IMR-90 (cell line): Measurements from ENCODE around the gene CD80. TPM values are rescaled to one million over a fixed set of nuclear protein-coding genes. Genes with fewer than 3 reads are reported as not detected.

Experiments
- ATAC-seq: fragments of 200-7000 bp; cut with Tn5 transposase; 2 replicates; pipeline ENCODE4 v1.9.1; 2020; ENCODE audit warnings: low read depth, mild to moderate bottlenecking, moderate library complexity
- BruUV-seq: library from RNA; stranded (reverse); fragments of 400-500 nt; replicated peaks from 2 replicates; lab custom pipeline; 2021; lab: Mats Ljungman, UMichigan
- CTCF ChIA-PET: fragments of 300-600 bp; formaldehyde crosslinking; extraction: SDS; loops from one replicate; lab custom pipeline; 2021; ENCODE audit warnings: antibody characterized with exemption; lab: Yijun Ruan, JAX
- POLR2A ChIA-PET: fragments of 300-600 bp; sonication (Branson Sonifier 250); formaldehyde crosslinking; loops from one replicate; lab custom pipeline; 2022; ENCODE audit warnings: antibody characterized with exemption; ENCODE audit not compliant: unreplicated experiment; lab: Charles Lee
- DNase-seq: peaks from one replicate; pipeline ENCODE4 v3.0.0; 2013
- H2AFZ ChIP-seq: replicated peaks from 2 replicates; pipeline ENCODE3; 2013; ENCODE audit warnings: low read length, mild to moderate bottlenecking; ENCODE audit not compliant: poor library complexity
- H2AK5ac ChIP-seq: 2 replicates; pipeline ENCODE4 v1.6.1; 2013; ENCODE audit warnings: low read depth, low read length, inconsistent platforms
- H2AK9ac ChIP-seq: replicated peaks from 2 replicates; pipeline ENCODE3; 2013; ENCODE audit warnings: mild to moderate bottlenecking, low read depth, low read length, moderate library complexity; ENCODE audit not compliant: poor library complexity
- H2BK120ac ChIP-seq: 2 replicates; pipeline ENCODE4 v1.6.1; 2013; ENCODE audit warnings: low read depth, low read length, inconsistent platforms
- H2BK15ac ChIP-seq: 3 replicates; pipeline ENCODE4 v1.6.1; 2013; ENCODE audit warnings: low read depth, low read length, inconsistent platforms
- H2BK20ac ChIP-seq: 2 replicates; pipeline ENCODE4 v1.6.1; 2013; ENCODE audit warnings: low read depth, mild to moderate bottlenecking, inconsistent platforms, low read length, moderate library complexity
- H2BK5ac ChIP-seq: 2 replicates; pipeline ENCODE4 v1.6.1; 2013; ENCODE audit warnings: mild to moderate bottlenecking, low read depth, low read length, inconsistent platforms; ENCODE audit not compliant: poor library complexity, severe bottlenecking
- H3K14ac ChIP-seq: replicated peaks from 2 replicates; pipeline ENCODE4 v1.6.1; 2013; ENCODE audit warnings: low read depth, low read length, inconsistent platforms
- H3K18ac ChIP-seq: 2 replicates; pipeline ENCODE4 v1.6.1; 2013; ENCODE audit warnings: low read depth, low read length, control low read depth
- H3K23ac ChIP-seq: 2 replicates; pipeline ENCODE4 v1.6.1; 2013; ENCODE audit warnings: low read depth, low read length, inconsistent platforms
- H3K27ac ChIP-seq: 2 replicates; pipeline ENCODE4 v1.5.1; 2013; ENCODE audit warnings: mild to moderate bottlenecking, control low read depth, low read length; ENCODE audit not compliant: insufficient read depth
- H3K27me3 ChIP-seq: 2 replicates; pipeline ENCODE4 v1.6.1; 2013; ENCODE audit warnings: low read length; ENCODE audit not compliant: control insufficient read depth, insufficient read depth
- H3K36me3 ChIP-seq: 2 replicates; pipeline ENCODE4 v1.6.1; 2013; ENCODE audit warnings: low read length, mixed read lengths; ENCODE audit not compliant: control insufficient read depth, insufficient read depth
- H3K4ac ChIP-seq: 2 replicates; pipeline ENCODE4 v1.6.1; 2013; ENCODE audit warnings: low read depth, low read length, inconsistent platforms
- H3K4me1 ChIP-seq: 2 replicates; pipeline ENCODE4 v1.6.1; 2013; ENCODE audit warnings: low read length, mixed read lengths; ENCODE audit not compliant: control insufficient read depth, insufficient read depth
- H3K4me2 ChIP-seq: 2 replicates; pipeline ENCODE4 v1.6.1; 2013; ENCODE audit warnings: low read depth, mild to moderate bottlenecking, control low read depth, low read length, moderate library complexity
- H3K4me3 ChIP-seq: 2 replicates; pipeline ENCODE4 v1.5.1; 2013; ENCODE audit warnings: low read depth, mild to moderate bottlenecking, control low read depth, low read length, moderate library complexity; ENCODE audit not compliant: insufficient read depth
- H3K56ac ChIP-seq: 2 replicates; pipeline ENCODE4 v1.6.1; 2013; ENCODE audit warnings: low read length, inconsistent platforms; ENCODE audit not compliant: insufficient read depth; ENCODE audit errors: extremely low read depth
- H3K79me1 ChIP-seq, 2 experiments: 2 replicates each; pipeline ENCODE4 v1.6.1; 2013; ENCODE audit warnings: low read length in 2 of 2, inconsistent platforms in 1 of 2, low read depth in 1 of 2
- H3K9ac ChIP-seq: 2 replicates; pipeline ENCODE4 v1.6.1; 2013; ENCODE audit warnings: low read depth, low read length, control low read depth
- H3K9me1 ChIP-seq: 2 replicates; pipeline ENCODE4 v1.6.1; 2013; ENCODE audit warnings: low read length, inconsistent platforms; ENCODE audit not compliant: insufficient read depth
- H3K9me3 ChIP-seq: 2 replicates; pipeline ENCODE4 v1.6.1; 2013; ENCODE audit warnings: low read length; ENCODE audit not compliant: control insufficient read depth, insufficient read depth
- H4K20me1 ChIP-seq: 2 replicates; pipeline ENCODE4 v1.6.1; 2013; ENCODE audit warnings: low read length, inconsistent platforms; ENCODE audit not compliant: insufficient read depth
- H4K5ac ChIP-seq: 2 replicates; pipeline ENCODE4 v1.6.1; 2013; ENCODE audit warnings: mild to moderate bottlenecking, low read depth, low read length, control low read depth
- H4K8ac ChIP-seq, 2 experiments: 2 replicates each; pipeline ENCODE4 v1.6.1; 2013; ENCODE audit warnings: low read depth in 2 of 2, low read length in 2 of 2, control low read depth in 1 of 2, inconsistent platforms in 1 of 2
- H4K91ac ChIP-seq: 2 replicates; pipeline ENCODE4 v1.6.1; 2013; ENCODE audit warnings: low read depth, low read length, inconsistent platforms; ENCODE audit not compliant: insufficient read depth
- BHLHE40 ChIP-seq: fragments of 150-350 bp; IDR thresholded peaks from 2 replicates; pipeline ENCODE4 v1.6.1; 2016; ENCODE audit warnings: mild to moderate bottlenecking, low read depth, low read length
- CEBPB ChIP-seq: IDR thresholded peaks from 2 replicates; pipeline ENCODE4 v1.6.1; 2012; ENCODE audit warnings: low read depth, low read length, improper control_type of control experiment
- CHD1 ChIP-seq: IDR thresholded peaks from 2 replicates; pipeline ENCODE4 v1.6.1; 2012; ENCODE audit warnings: low read depth, low read length, improper control_type of control experiment
- FOS ChIP-seq: fragments of 150-350 bp; IDR thresholded peaks from 2 replicates; pipeline ENCODE4 v1.6.1; 2016; ENCODE audit warnings: low read depth, low read length
- MAFK ChIP-seq: IDR thresholded peaks from 2 replicates; pipeline ENCODE4 v1.6.1; 2012; ENCODE audit warnings: low read depth, low read length, improper control_type of control experiment
- MAZ ChIP-seq: IDR thresholded peaks from 2 replicates; pipeline ENCODE4 v1.6.1; 2012; ENCODE audit warnings: low read depth, mild to moderate bottlenecking, low read length, improper control_type of control experiment, moderate library complexity, borderline replicate concordance
- MXI1 ChIP-seq: IDR thresholded peaks from 2 replicates; pipeline ENCODE4 v1.6.1; 2012; ENCODE audit warnings: low read depth, mild to moderate bottlenecking, low read length, moderate library complexity, borderline replicate concordance
- NFE2L2 ChIP-seq: fragments of 150-350 bp; IDR thresholded peaks from 2 replicates; pipeline ENCODE4 v1.6.1; 2016; ENCODE audit warnings: low read depth, mild to moderate bottlenecking, low read length
- POLR2A ChIP-seq: IDR thresholded peaks from 2 replicates; pipeline ENCODE4 v1.6.1; 2012; ENCODE audit warnings: mild to moderate bottlenecking, low read depth, low read length
- RAD21 ChIP-seq: IDR thresholded peaks from 2 replicates; pipeline ENCODE4 v1.6.1; 2012; ENCODE audit warnings: low read length, improper control_type of control experiment
- RCOR1 ChIP-seq: IDR thresholded peaks from 2 replicates; pipeline ENCODE4 v1.6.1; 2012; ENCODE audit warnings: mild to moderate bottlenecking, low read length, improper control_type of control experiment; ENCODE audit not compliant: insufficient replicate concordance
- RFX5 ChIP-seq: IDR thresholded peaks from 2 replicates; pipeline ENCODE4 v1.8.0; 2012; ENCODE audit warnings: low read depth, mild to moderate bottlenecking, low read length, moderate library complexity
- SMC3 ChIP-seq: fragments of 150-350 bp; IDR thresholded peaks from 2 replicates; pipeline ENCODE4 v1.6.1; 2016; ENCODE audit warnings: low read depth, mild to moderate bottlenecking, antibody characterized with exemption, low read length, moderate library complexity
- whole genome bisulfite sequencing, 2 experiments: methylation state at CpG; one replicate each; pipeline versions ENCODE4 v1.1.5 to v1.1.7; 2013; ENCODE audit warnings: missing lambda C conversion rate in 2 of 2; ENCODE audit not compliant: insufficient read length in 1 of 2; ENCODE audit errors: extremely low coverage in 2 of 2; 5-methylcytosine and 5-hydroxymethylcytosine counted together
- dilution Hi-C: fragments of 300-500 bp; cut with HindIII; formaldehyde crosslinking; loops from one replicate; pipeline ENCODE4 v1.14.3; 2018; ENCODE audit warnings: low sequenced_read_pairs; ENCODE audit not compliant: unreplicated experiment
- in situ Hi-C: fragments of 300-500 bp; cut with MboI; formaldehyde crosslinking; loops from 3 replicates; pipeline ENCODE4 v1.14.3; 2019; ENCODE audit warnings: low sequenced_read_pairs, inconsistent platforms, mixed read lengths
- intact Hi-C: fragments of 100-400 bp; cut with micrococcal nuclease; formaldehyde crosslinking; loops from 2 replicates; pipeline ENCODE4 v1.10.0; 2022
- polyA plus RNA-seq, 3 experiments: library from polyadenylated mRNA; depleted of rRNA; stranded (reverse); fragments of >200 nt; gene quantifications; 2 replicates each; pipeline ENCODE4 v1.2.3, GENCODE V29; 2012; ENCODE audit warnings: low replicate concordance in 1 of 3
- total RNA-seq: library from RNA; depleted of rRNA; stranded (reverse); fragments of >200 nt; gene quantifications from 2 replicates; pipeline ENCODE4 v1.2.3, GENCODE V29; 2012
- TF ChIP-seq, protein P1 (sequence below): fragments of 150-350 bp; IDR thresholded peaks from 2 replicates; pipeline ENCODE4 v1.6.1; 2016; ENCODE audit warnings: low read depth, mild to moderate bottlenecking, low read length, moderate library complexity, borderline replicate concordance
- TF ChIP-seq, protein P2 (sequence below): fragments of 150-350 bp; IDR thresholded peaks from 2 replicates; pipeline ENCODE4 v1.6.1; 2017; ENCODE audit warnings: mild to moderate bottlenecking, antibody characterized with exemption, low read length, low read depth
- TF ChIP-seq, protein P3 (sequence below): conservative IDR thresholded peaks from 2 replicates; pipeline ENCODE4 v1.5.1; 2012; ENCODE audit warnings: mild to moderate bottlenecking, low read depth, low read length, improper control_type of control experiment

CD80 gene
- total and polyA plus RNA-seq, 2 of the 4 experiments (the other 2 are of a cell fraction) = not detected

DNA sequence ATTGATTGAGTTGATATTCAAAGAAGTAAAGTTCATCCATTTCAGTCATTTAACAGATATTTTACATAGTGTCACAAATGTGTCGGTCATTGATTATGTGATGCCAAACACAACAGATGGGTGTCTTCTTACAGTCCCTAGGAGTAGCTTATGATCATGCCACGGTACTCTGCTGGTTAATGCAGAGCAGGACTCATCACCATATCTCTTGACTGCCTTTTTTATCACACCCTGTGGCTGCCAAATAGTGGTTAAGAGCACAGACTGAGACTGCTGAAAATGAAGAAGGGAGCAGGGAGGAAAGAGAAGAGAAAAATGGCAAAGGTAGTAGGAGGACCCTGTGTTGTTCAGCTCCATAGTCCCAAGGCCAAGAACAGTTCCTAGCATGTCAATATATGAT is 73.9 kb downstream of the CD80 start:
- Histone ChIP-seq H3K56ac (no peak overlapping the region), H4K20me1 (no peaks in the 10 kb centered on the region), H3K9me3 (no peaks in the 10 kb centered on the region), H3K27me3 (no peaks in the 10 kb centered on the region), H3K4ac (no peak overlapping the region), H2AK9ac (no peak overlapping the region), H4K8ac (no peak overlapping the region), H3K79me1 (no peaks in the 10 kb centered on the region), H3K36me3 (peaks cover 8% of the 10 kb centered on the region), H3K4me3 (no peak overlapping the region), H2AFZ (no peak overlapping the region), H2AK5ac (no peak overlapping the region), H4K91ac (no peak overlapping the region), H3K18ac (no peak overlapping the region), H2BK15ac (no peak overlapping the region), H3K27ac (no peak overlapping the region), H2BK120ac (no peak overlapping the region), H3K4me2 (no peak overlapping the region), H3K9ac (no peak overlapping the region), H3K14ac (no peak overlapping the region), H3K23ac (no peak overlapping the region), H3K9me1 (no peaks in the 10 kb centered on the region), H3K4me1 (no peaks in the 10 kb centered on the region), H2BK5ac (no peak overlapping the region), H2BK20ac (no peak overlapping the region), H4K5ac (no peak overlapping the region)
- POLR2A ChIA-PET = no interaction called here
- dilution Hi-C loops (no loop called here), in situ Hi-C loops (no loop called here), intact Hi-C loops (no loop called here)
- CTCF ChIA-PET = no interaction called here
- no peak for TF ChIP-seq NFE2L2
- TF ChIP-seq, protein P1, sequence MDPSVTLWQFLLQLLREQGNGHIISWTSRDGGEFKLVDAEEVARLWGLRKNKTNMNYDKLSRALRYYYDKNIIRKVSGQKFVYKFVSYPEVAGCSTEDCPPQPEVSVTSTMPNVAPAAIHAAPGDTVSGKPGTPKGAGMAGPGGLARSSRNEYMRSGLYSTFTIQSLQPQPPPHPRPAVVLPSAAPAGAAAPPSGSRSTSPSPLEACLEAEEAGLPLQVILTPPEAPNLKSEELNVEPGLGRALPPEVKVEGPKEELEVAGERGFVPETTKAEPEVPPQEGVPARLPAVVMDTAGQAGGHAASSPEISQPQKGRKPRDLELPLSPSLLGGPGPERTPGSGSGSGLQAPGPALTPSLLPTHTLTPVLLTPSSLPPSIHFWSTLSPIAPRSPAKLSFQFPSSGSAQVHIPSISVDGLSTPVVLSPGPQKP = no peak
- TF ChIP-seq CHD1 = no peak
- no peak for TF ChIP-seq SMC3
- TF ChIP-seq RFX5 = no peak
- TF ChIP-seq MAFK = no peak
- TF ChIP-seq, protein P2, sequence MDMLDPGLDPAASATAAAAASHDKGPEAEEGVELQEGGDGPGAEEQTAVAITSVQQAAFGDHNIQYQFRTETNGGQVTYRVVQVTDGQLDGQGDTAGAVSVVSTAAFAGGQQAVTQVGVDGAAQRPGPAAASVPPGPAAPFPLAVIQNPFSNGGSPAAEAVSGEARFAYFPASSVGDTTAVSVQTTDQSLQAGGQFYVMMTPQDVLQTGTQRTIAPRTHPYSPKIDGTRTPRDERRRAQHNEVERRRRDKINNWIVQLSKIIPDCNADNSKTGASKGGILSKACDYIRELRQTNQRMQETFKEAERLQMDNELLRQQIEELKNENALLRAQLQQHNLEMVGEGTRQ = no peak
- no peak for TF ChIP-seq FOS
- TF ChIP-seq RAD21 = no peak
- no peak for TF ChIP-seq MXI1
- no peak for TF ChIP-seq POLR2A
- TF ChIP-seq, protein P3, sequence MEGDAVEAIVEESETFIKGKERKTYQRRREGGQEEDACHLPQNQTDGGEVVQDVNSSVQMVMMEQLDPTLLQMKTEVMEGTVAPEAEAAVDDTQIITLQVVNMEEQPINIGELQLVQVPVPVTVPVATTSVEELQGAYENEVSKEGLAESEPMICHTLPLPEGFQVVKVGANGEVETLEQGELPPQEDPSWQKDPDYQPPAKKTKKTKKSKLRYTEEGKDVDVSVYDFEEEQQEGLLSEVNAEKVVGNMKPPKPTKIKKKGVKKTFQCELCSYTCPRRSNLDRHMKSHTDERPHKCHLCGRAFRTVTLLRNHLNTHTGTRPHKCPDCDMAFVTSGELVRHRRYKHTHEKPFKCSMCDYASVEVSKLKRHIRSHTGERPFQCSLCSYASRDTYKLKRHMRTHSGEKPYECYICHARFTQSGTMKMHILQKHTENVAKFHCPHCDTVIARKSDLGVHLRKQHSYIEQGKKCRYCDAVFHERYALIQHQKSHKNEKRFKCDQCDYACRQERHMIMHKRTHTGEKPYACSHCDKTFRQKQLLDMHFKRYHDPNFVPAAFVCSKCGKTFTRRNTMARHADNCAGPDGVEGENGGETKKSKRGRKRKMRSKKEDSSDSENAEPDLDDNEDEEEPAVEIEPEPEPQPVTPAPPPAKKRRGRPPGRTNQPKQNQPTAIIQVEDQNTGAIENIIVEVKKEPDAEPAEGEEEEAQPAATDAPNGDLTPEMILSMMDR = no peak
- no peak for TF ChIP-seq MAZ
- no peak for TF ChIP-seq BHLHE40
- no peak for TF ChIP-seq RCOR1
- no peak for TF ChIP-seq CEBPB
- DNase-seq (no peak), ATAC-seq (no peak)
- no TSS peak for BruUV-seq
- no CpG with 5 or more reads among the region's 2 CpGs for WGBS, 2 experiments
